HPDE6-E6E7 (cell line): ENCODE data around the gene OTOA.
"Not testable (repeated sequence)": the region's sequence is repeated elsewhere in the genome, so short reads cannot be mapped to it uniquely, and the experiment has no call there.

ENCODE experiments used
- DNase-seq: peaks from one replicate; pipeline ENCODE4 v3.0.0; 2011; ENCODE audit warnings: missing footprints; ENCODE audit errors: extremely low spot score

Gene OTOA

DNA sequence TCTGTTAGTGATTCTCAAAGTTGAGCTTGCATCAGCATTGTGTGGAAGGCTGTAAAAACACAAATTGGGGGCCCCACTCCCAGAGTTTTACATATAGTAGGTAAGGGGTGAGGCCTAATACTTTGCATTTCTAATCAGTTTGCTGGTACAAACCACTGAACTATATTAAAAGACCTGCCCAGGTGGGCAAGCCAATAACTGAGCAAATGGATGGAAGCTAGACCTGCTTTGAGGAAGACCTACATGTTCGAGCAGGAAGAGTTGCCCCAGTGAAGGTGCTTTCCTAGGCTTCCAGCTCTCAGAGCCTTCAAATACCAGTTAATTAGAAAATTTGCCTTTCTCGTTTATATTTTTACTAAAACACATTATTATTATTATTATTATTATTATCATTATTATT, 56.8 kb downstream of the OTOA start:
- no peak for DNase-seq

DNA sequence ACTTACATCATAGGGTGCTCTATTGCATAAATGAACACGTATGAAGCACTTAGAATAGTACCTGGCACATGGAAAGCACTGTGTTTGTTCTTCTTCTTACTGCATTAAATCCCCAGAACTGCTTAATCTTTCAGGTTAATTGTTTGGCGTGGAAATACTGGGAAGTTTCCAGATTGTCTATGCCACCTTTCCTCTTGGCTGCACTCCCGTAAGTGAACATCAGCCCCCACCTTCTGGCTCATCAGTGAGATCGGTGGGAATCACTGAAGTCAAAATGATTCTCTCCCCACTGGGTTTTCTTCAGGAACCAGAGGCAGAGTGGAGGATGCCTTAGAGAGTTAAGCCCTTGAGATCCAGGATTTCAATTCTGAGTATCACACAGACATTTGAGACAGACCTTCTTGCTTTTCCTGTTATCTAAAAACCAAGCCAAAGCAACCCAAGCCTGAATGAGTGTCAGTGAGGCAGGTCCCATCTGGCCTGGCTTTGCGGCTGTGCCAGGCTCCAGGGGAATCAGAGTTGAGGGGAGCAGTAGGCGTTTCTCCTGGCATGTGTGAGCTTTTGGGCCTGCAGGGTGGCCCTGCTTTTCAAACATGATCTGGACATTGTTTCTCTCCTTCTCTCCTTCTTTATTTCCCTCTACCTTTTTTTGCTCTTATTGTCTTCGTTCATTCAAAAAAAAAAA, 59.1 kb downstream of the OTOA start:
- DNase-seq, result no peak

DNA sequence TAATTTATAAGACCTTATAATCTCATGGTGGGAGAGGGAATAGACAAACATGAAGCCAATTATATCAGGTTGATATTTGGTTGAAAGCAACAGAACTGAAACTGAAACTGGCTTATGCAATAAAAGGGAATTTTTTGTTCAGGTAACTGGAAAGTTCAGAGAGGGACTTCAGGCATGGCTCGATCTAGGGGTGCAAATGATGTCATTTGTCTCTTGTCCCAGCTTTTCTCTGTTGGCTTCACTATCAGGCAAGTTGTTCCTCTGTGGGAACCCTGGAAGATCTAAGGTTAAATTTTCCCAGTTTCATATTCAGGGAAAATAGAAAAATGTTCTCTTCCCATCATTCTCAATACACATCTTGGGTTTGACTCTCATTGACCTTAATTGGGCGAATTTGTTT, 59.8 kb downstream of the OTOA start:
- no peak for DNase-seq

DNA sequence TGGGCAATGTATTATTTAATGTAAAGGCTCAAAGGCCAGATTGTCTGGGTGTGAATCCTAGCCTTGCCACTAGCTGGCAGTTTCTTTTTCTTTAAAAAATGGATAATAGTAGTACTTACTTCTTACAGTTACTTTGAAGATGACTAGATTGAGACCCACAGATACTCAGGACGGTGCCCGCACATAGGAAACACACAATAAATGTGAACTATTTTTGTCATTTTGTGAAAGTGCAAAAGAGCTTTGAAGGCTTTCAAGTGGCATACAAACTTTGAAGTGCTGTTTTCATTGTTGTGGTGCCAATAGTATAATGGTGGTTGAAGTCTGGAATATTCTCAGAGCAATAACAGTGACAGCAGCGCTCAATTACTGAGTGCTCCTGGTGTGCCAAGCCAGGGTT, 63.6 kb downstream of the OTOA start:
- DNase-seq, result no peak

GRCh38 chr16:21731233-21731632, 67.5 kb downstream of the OTOA start:
- DNase-seq, result not testable (repeated sequence)

- not testable (repeated sequence) for DNase-seq
Observed at GRCh38 chr16:21740637-21741036, 76.9 kb downstream of the OTOA start.

GRCh38 chr16:21756192-21757079, 92.7 kb downstream of the OTOA start:
- not testable (repeated sequence) for DNase-seq

DNA sequence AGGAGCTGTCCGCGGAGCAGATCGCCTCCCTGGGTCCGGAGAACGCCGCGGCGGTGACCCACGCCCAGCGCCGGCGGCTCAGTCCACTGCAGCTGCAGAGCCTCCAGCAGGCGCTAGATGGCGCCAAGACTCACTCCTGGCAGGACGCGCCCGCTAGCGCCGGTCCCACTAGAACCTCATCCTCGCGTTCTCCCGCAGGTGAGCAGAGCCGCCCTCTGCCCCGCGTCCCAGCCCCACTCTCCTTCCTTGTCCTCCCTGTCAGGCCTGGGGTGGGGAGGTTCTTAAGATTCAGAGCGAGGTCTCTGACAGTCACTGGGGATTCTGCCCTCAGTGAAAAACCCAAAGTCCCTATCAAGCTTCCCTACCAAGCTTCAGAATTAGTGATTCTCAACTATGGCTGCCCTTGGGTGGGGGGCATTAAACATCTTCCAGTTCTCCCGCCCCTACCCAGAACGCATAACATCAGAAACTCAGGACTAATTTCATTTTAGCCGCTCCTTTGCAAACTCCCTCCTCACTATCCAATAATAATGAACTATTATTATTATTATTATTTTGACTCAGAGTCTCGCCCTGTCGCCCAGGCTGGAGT, 93.4 kb downstream of the OTOA start:
- not testable (repeated sequence) for DNase-seq

GRCh38 chr16:21768280-21768679, 104.5 kb downstream of the OTOA start:
- not testable (repeated sequence) for DNase-seq

- DNase-seq, result not testable (repeated sequence)
Observed at GRCh38 chr16:21768810-21769209, 105.0 kb downstream of the OTOA start.

DNA sequence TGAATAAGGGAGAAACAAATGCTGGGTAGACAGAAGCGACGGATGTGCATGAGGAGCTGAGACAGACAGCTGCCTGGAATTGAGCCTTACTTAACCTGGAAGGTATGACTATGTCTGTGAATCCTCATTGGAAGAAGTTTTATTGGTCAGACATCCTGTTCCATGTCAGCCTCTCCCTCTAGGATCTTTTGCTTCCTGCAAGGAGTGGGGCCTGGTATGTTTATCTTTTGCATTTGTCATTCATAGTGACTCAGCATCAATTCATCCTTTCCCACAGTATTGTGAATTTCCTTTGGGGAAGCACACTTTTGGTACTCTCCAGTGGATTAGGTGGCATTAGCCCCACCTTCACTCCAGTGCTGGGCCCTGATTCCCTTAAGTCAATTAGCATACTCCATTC, 105.5 kb downstream of the OTOA start:
- DNase-seq, result not testable (repeated sequence)

- DNase-seq, result not testable (repeated sequence)
Observed at GRCh38 chr16:21770584-21770983, 106.8 kb downstream of the OTOA start.

DNA sequence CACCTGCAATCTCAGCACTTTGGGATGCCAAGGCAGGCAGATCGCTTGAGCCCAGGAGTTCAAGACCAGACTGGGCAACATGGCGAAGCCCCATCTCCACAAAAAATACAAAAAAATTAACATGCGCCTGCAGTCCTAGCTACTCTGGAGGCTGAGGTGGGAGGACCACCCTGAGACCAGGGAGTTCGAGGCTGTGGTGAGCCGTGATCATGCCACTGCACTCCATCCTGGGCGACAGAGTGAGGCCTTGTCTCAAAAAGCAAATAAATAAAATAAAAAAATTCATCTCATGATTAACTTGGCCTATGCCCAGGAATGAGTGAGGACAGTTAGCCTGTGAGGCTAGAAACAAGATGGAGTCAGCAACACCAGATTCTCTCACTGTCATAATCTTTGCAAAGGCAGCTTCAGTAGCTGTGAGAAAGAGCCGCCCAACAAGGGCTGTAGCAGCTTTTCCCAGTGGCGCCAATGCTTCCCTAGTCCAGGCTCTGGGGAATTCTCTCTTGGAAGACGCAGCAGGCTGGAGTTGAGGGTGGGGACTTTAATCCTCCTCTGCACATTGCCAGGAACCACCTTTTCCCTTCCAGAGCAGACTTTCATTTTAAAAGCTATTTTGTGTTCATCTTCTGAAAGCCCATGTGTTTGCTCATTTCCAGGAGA, 108.9 kb downstream of the OTOA start:
- DNase-seq, result not testable (repeated sequence)

DNA sequence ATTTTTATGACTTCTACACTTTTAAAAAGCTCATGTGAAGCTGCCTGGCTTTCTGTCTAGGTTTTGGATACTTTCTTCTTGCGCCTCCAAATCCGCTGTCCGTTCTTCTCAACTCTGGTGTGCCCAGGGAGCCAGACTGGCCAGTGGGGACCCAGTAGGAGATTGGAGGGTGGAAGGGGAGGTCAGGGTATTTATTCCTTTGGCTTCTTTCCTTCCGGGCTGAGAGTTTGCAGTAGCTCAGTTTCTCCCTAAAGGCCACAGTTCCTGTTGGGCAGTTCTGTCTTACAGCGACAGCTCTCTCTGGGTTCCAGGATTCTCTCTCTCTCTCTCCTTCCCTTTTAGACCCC, 109.4 kb downstream of the OTOA start:
- not testable (repeated sequence) for DNase-seq

GRCh38 chr16:21780525-21780924, 116.8 kb downstream of the OTOA start:
- DNase-seq, result not testable (repeated sequence)

DNA sequence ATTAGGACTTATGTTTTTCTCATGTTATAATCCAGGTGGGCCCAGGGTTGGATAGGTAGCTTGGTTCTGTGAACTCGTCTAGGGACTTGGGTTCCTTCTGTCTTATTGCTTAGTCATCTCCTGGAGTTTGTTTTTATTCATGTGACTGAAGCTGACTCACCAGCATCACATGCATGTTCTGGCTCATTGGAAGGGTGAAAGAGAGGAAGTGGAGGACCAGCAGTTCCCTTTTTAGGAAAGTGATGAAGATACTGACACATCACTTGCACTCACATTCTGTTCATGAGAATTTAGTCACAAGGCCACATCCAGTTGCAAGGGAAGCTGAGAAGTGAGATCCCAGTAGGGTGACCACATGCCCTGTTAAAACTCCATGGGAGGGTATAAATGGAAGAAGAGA, 126.7 kb downstream of the OTOA start:
- DNase-seq, result not testable (repeated sequence)

DNA sequence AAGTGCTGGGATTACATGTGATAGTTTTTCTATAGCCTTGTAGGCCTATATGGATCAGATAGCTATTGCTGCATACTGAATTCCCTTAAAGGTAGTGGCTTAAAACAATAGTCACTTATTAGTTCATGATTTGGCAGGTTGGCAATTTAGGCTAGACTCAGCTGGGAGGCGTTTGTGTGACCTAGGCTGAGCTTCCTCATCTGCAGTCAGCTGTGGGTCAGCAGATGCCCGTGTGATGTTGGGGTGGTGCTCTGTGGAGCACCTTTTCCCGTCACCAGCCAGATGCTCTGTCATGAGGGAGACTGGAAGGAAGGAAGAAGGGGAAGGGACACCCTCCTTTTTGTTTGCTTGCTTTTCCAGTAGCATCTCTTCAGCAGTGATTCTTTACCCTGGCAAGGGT, 129.5 kb downstream of the OTOA start:
- DNase-seq, result not testable (repeated sequence)

- not testable (repeated sequence) for DNase-seq
Observed at GRCh38 chr16:21798601-21799000, 134.8 kb downstream of the OTOA start.

DNA sequence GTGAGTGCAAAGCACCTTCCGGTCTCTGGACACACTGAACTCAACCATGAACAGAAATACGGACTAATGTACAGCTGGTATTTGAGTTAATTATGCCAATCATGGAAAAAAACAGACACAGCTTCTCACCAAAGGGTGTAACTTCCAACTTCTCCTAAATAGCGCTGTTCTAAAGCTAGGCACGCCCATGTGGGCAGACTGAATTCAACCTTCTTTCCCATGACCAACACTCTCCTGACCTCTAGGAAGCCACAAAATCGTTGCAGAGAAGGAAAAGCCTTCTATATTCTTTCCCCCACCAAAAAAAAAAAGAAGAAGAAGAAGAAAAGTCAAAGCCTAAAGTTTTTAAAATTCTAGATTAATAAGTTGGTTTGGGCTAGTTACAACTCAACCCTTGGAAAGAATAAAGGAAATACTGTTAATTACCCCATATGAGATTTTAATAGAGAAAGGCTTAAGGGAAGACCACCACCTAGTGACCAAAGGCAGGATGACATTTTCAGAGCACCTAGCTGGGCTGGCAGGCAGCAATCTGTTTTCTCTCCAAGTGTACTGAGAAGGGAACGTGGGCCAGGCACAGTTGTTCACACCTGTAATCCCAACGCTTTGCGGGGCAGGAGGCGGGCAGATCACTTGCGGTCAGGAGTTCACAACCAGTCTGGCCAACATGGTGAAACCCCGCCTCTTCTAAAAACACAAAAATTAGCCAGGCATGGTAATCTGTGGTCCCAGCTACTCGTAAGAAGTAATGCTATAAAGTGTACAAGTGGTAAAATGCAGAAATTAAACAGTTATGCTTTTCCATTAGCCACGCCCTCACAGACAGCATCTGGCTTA, 138.0 kb downstream of the OTOA start:
- not testable (repeated sequence) for DNase-seq

GRCh38 chr16:21802375-21802663, 138.6 kb downstream of the OTOA start:
- not testable (repeated sequence) for DNase-seq
